HUES48 (cell line): ENCODE data around the gene CHIA.

ENCODE experiments used
- H3K27ac ChIP-seq: one replicate; pipeline ENCODE4 v1.7.0; 2013; ENCODE audit warnings: low read depth, low read length, inconsistent platforms
- H3K27me3 ChIP-seq: 2 replicates; pipeline ENCODE4 v1.6.1; 2013; ENCODE audit warnings: mild to moderate bottlenecking, low read length; ENCODE audit not compliant: control insufficient read depth, insufficient read depth
- H3K36me3 ChIP-seq: 2 replicates; pipeline ENCODE4 v1.6.1; 2013; ENCODE audit warnings: low read length; ENCODE audit not compliant: control insufficient read depth, insufficient read depth
- H3K4me1 ChIP-seq: 2 replicates; pipeline ENCODE4 v1.6.1; 2013; ENCODE audit warnings: mild to moderate bottlenecking, low read length; ENCODE audit not compliant: control insufficient read depth, insufficient read depth
- H3K4me3 ChIP-seq: 2 replicates; pipeline ENCODE4 v1.5.1; 2013; ENCODE audit warnings: mild to moderate bottlenecking, low read depth, low read length
- H3K9ac ChIP-seq: 2 replicates; pipeline ENCODE4 v1.6.1; 2013; ENCODE audit warnings: mild to moderate bottlenecking, low read depth, low read length, moderate library complexity
- H3K9me3 ChIP-seq: 2 replicates; pipeline ENCODE4 v1.6.1; 2013; ENCODE audit warnings: low read length; ENCODE audit not compliant: control insufficient read depth, insufficient read depth

CHIA gene

GRCh38 chr1:111290630-111291029 lies at the start of gene CHIA:
Gene CHIA, plus strand, starts transcription at chr1:111290851. Its CDS starts 19,617 bp downstream, at chr1:111310468.
- H3K9me3 ChIP-seq: peaks cover 2% of the 10 kb centered on the region; the same call in 1 of the 2 replicates
- no peaks in the 10 kb centered on the region for H3K27me3 ChIP-seq
- H3K27ac ChIP-seq: no peak within 1 kb of the TSS
- no peaks in the 10 kb centered on the region for H3K36me3 ChIP-seq
- H3K9ac ChIP-seq: no peak within 1 kb of the TSS
- no peaks in the 10 kb centered on the region for H3K4me1 ChIP-seq
- no peak within 1 kb of the TSS for H3K4me3 ChIP-seq

GRCh38 chr1:111241797-111242196 lies 48.9 kb upstream of the CHIA start:
- Histone ChIP-seq H3K4me1 (peaks cover 7% of the 10 kb centered on the region; the same call in 1 of the 2 replicates), H3K27ac (no peak overlapping the region), H3K9ac (no peak overlapping the region), H3K4me3 (no peak overlapping the region), H3K9me3 (no peaks in the 10 kb centered on the region), H3K27me3 (no peaks in the 10 kb centered on the region), H3K36me3 (no peaks in the 10 kb centered on the region)

- Histone ChIP-seq H3K4me3 (no peak overlapping the region), H3K4me1 (0 out of 2 replicates have a peak, but pooled peaks cover under 1% of the 10 kb centered on the region), H3K9ac (no peak overlapping the region), H3K9me3 (no peaks in the 10 kb centered on the region), H3K27ac (no peak overlapping the region), H3K27me3 (no peaks in the 10 kb centered on the region), H3K36me3 (no peaks in the 10 kb centered on the region)
These were observed 47.7 kb upstream of the CHIA start for GRCh38 chr1:111242805-111243523.

GRCh38 chr1:111247125-111247838 lies 43.4 kb upstream of the CHIA start:
- no peaks in the 10 kb centered on the region for H3K4me1 ChIP-seq
- H3K4me3 ChIP-seq: no peak overlapping the region
- H3K27me3 ChIP-seq: no peaks in the 10 kb centered on the region
- no peaks in the 10 kb centered on the region for H3K9me3 ChIP-seq
- no peak overlapping the region for H3K9ac ChIP-seq
- no peaks in the 10 kb centered on the region for H3K36me3 ChIP-seq
- no peak overlapping the region for H3K27ac ChIP-seq

- no peaks in the 10 kb centered on the region for H3K27me3 ChIP-seq
- H3K9me3 ChIP-seq: no peaks in the 10 kb centered on the region
- H3K27ac ChIP-seq: no peak overlapping the region
- H3K4me1 ChIP-seq: no peaks in the 10 kb centered on the region
- no peak overlapping the region for H3K4me3 ChIP-seq
- no peaks in the 10 kb centered on the region for H3K36me3 ChIP-seq
- H3K9ac ChIP-seq: no peak overlapping the region
These were observed 40.7 kb upstream of the CHIA start for GRCh38 chr1:111249960-111250359.

GRCh38 chr1:111251570-111251969 lies 39.1 kb upstream of the CHIA start:
- H3K36me3 ChIP-seq: no peaks in the 10 kb centered on the region
- H3K27ac ChIP-seq: no peak overlapping the region
- no peaks in the 10 kb centered on the region for H3K27me3 ChIP-seq
- H3K4me3 ChIP-seq: no peak overlapping the region
- H3K9ac ChIP-seq: no peak overlapping the region
- no peaks in the 10 kb centered on the region for H3K9me3 ChIP-seq
- no peaks in the 10 kb centered on the region for H3K4me1 ChIP-seq

GRCh38 chr1:111252786-111253185 lies 37.9 kb upstream of the CHIA start:
- H3K4me1 ChIP-seq: no peaks in the 10 kb centered on the region
- H3K36me3 ChIP-seq: no peaks in the 10 kb centered on the region
- no peaks in the 10 kb centered on the region for H3K27me3 ChIP-seq

GRCh38 chr1:111253876-111254275 lies 36.8 kb upstream of the CHIA start:
- H3K36me3 ChIP-seq: no peaks in the 10 kb centered on the region
- no peaks in the 10 kb centered on the region for H3K27me3 ChIP-seq
- H3K4me3 ChIP-seq: no peak overlapping the region
- H3K9ac ChIP-seq: no peak overlapping the region
- H3K9me3 ChIP-seq: no peaks in the 10 kb centered on the region
- peaks cover 4% of the 10 kb centered on the region for H3K4me1 ChIP-seq
- no peak overlapping the region for H3K27ac ChIP-seq

More at GRCh38 chr1:111252786-111253185, 37.9 kb upstream of the CHIA start:
- Histone ChIP-seq H3K4me3 (no peak overlapping the region), H3K9ac (no peak overlapping the region), H3K27ac (no peak overlapping the region), H3K9me3 (no peaks in the 10 kb centered on the region)

GRCh38 chr1:111256988-111257658 lies 33.5 kb upstream of the CHIA start:
- H3K36me3 ChIP-seq: no peaks in the 10 kb centered on the region
- H3K9ac ChIP-seq: no peak overlapping the region
- no peaks in the 10 kb centered on the region for H3K27me3 ChIP-seq
- H3K4me1 ChIP-seq: peaks cover 28% of the 10 kb centered on the region
- H3K9me3 ChIP-seq: 0 out of 2 replicates have a peak, but pooled peaks cover under 1% of the 10 kb centered on the region
- H3K4me3 ChIP-seq: no peak overlapping the region
- no peak overlapping the region for H3K27ac ChIP-seq

- Histone ChIP-seq H3K27me3 (no peaks in the 10 kb centered on the region), H3K4me3 (no peak overlapping the region), H3K4me1 (peaks cover 12% of the 10 kb centered on the region), H3K27ac (no peak overlapping the region), H3K9me3 (no peaks in the 10 kb centered on the region), H3K36me3 (no peaks in the 10 kb centered on the region), H3K9ac (no peak overlapping the region)
These were observed 22.7 kb upstream of the CHIA start for GRCh38 chr1:111267801-111268508.
